ENCODE results near the gene ROR2.
"Not testable (repeated sequence)": the region's sequence is repeated elsewhere in the genome, so short reads cannot be mapped to it uniquely, and the experiment has no call there.

ROR2 gene

DNA sequence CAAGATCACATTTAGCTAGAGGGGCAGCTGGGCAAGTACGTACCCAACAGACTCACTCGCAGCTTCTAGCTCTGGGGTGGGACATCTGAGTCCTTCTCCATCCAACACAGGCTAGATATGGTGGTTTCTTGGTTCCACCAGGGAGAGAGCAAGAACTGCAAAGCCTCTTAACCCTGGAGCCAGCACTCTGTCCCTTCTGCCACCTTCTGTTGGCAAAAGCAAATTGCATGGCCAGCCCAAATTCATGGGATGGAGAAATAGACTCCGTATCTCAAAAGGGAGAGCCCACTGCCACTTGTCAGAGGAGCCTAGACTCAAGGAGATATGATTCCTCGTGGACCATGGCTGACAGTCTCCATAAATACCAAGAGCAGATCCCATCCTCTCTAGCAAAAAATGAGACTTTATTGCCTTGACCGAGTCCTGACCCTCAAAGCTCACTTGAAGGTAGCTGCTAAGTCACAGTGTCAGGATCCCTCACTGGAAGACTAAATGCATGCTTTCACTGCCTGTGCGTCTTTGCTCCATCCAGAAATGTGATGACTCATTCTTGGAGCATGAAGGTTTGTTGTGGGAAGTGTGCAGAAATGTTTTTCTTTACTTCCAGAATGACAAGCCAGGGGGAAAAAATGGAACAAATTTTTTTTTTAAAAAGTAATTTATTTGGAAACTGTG is 28.8 kb upstream of the ROR2 start:
- no peaks in the 10 kb centered on the region for H4K20me1 ChIP-seq (ENCODE audit: low read depth, low read length)
- TF ChIP-seq, protein P1, sequence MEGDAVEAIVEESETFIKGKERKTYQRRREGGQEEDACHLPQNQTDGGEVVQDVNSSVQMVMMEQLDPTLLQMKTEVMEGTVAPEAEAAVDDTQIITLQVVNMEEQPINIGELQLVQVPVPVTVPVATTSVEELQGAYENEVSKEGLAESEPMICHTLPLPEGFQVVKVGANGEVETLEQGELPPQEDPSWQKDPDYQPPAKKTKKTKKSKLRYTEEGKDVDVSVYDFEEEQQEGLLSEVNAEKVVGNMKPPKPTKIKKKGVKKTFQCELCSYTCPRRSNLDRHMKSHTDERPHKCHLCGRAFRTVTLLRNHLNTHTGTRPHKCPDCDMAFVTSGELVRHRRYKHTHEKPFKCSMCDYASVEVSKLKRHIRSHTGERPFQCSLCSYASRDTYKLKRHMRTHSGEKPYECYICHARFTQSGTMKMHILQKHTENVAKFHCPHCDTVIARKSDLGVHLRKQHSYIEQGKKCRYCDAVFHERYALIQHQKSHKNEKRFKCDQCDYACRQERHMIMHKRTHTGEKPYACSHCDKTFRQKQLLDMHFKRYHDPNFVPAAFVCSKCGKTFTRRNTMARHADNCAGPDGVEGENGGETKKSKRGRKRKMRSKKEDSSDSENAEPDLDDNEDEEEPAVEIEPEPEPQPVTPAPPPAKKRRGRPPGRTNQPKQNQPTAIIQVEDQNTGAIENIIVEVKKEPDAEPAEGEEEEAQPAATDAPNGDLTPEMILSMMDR (IDR thresholded peaks at IDR 0.05; ENCODE audit: insufficient read depth, low read length, poor library complexity, severe bottlenecking), result peak; percentile 16
- no peak for TF ChIP-seq EZH2phosphoT487 (conservative IDR thresholded peaks at IDR 0.05; ENCODE audit: low read length)
- H3K36me3 ChIP-seq (ENCODE audit: low read length), result no peaks in the 10 kb centered on the region
- H3K27me3 ChIP-seq (ENCODE audit: low read length), result no peaks in the 10 kb centered on the region
- H3K9me2 ChIP-seq (replicated peaks; ENCODE audit: insufficient read depth, low read length), result no peaks in the 10 kb centered on the region
- H3K27ac ChIP-seq (ENCODE audit: low read depth, low read length), result no peak overlapping the region
- H3F3A ChIP-seq (ENCODE audit: insufficient read depth), result no peaks in the 10 kb centered on the region
- H3K79me2 ChIP-seq (ENCODE audit: insufficient read depth, low read length), result no peaks in the 10 kb centered on the region
- H3K9ac ChIP-seq (ENCODE audit: low read length), result no peak overlapping the region
- H3K9me3 ChIP-seq (ENCODE audit: insufficient read depth, low read length), result no peaks in the 10 kb centered on the region
- no peak overlapping the region for H3K4me2 ChIP-seq (ENCODE audit: low read depth, low read length, poor library complexity, severe bottlenecking)
- no peak overlapping the region for H2AFZ ChIP-seq (ENCODE audit: low read depth, low read length, severe bottlenecking)
- H3K4me3 ChIP-seq (ENCODE audit: insufficient read depth, low read length, poor library complexity, severe bottlenecking), result no peak overlapping the region

DNA sequence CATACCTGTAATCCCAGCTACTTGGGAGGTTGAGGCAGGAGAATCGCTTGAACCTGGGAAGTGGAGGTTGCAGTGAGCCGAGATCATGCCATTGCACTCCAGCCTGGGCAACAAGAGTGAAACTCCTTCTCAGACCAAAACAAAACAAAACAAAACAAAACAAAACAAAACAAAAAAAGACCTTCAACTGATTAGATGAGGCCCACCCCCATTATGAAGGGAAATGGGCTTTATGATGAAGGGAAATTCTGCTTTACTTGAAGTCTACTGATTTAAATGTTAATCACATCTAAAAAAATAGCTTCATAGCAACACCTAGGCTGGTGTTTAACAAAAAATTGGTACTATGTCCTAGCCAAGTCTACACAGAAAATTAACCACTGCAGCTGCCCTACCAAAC is 25.2 kb upstream of the ROR2 start:
- H3K27ac ChIP-seq (ENCODE audit: low read depth, low read length); H3K27me3 ChIP-seq (ENCODE audit: low read length); H3K36me3 ChIP-seq (ENCODE audit: low read length); H3K9ac ChIP-seq (ENCODE audit: low read length); H3K9me2 ChIP-seq (replicated peaks; ENCODE audit: insufficient read depth, low read length); H4K20me1 ChIP-seq (ENCODE audit: low read depth, low read length); H3K4me3 ChIP-seq (ENCODE audit: insufficient read depth, low read length, poor library complexity, severe bottlenecking); H3K9me3 ChIP-seq (ENCODE audit: insufficient read depth, low read length); H3F3A ChIP-seq (ENCODE audit: insufficient read depth); H3K4me2 ChIP-seq (ENCODE audit: low read depth, low read length, poor library complexity, severe bottlenecking); H3K79me2 ChIP-seq (ENCODE audit: insufficient read depth, low read length); H2AFZ ChIP-seq (ENCODE audit: low read depth, low read length, severe bottlenecking): not testable (repeated sequence)

DNA sequence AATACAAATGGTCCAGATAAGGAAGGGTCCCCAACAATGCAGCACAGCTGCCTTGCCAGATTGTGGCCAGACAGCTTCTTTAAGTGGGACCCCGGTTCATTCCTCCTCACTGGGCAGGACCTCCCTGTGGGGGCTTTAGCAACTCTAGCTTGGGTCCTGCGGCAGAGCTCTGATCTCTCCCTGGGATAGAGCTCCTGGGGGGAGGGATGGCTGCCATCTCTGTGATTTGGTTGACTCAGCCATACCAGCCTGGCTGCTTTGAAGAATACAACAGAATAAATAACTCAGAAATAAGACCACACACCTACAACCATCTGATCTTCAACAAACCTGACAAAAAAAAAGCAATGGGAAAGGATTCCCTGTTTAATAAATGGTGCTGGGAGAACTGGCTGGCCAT is 22.7 kb upstream of the ROR2 start:
- Histone ChIP-seq H3K9me3 (ENCODE audit: insufficient read depth, low read length) (no peaks in the 10 kb centered on the region), H3F3A (ENCODE audit: insufficient read depth) (no peaks in the 10 kb centered on the region), H4K20me1 (ENCODE audit: low read depth, low read length) (no peaks in the 10 kb centered on the region), H3K79me2 (ENCODE audit: insufficient read depth, low read length) (no peaks in the 10 kb centered on the region), H3K27ac (ENCODE audit: low read depth, low read length) (no peak overlapping the region), H3K27me3 (ENCODE audit: low read length) (no peaks in the 10 kb centered on the region), H3K9ac (ENCODE audit: low read length) (no peak overlapping the region), H3K4me3 (ENCODE audit: insufficient read depth, low read length, poor library complexity, severe bottlenecking) (no peak overlapping the region), H3K36me3 (ENCODE audit: low read length) (no peaks in the 10 kb centered on the region), H3K4me2 (ENCODE audit: low read depth, low read length, poor library complexity, severe bottlenecking) (no peak overlapping the region), H2AFZ (ENCODE audit: low read depth, low read length, severe bottlenecking) (no peak overlapping the region), H3K9me2 (replicated peaks; ENCODE audit: insufficient read depth, low read length) (no peaks in the 10 kb centered on the region)
- TF ChIP-seq EZH2phosphoT487 (conservative IDR thresholded peaks at IDR 0.05; ENCODE audit: low read length), result no peak
- TF ChIP-seq, protein P1 (IDR thresholded peaks at IDR 0.05; ENCODE audit: insufficient read depth, low read length, poor library complexity, severe bottlenecking), result no peak

DNA sequence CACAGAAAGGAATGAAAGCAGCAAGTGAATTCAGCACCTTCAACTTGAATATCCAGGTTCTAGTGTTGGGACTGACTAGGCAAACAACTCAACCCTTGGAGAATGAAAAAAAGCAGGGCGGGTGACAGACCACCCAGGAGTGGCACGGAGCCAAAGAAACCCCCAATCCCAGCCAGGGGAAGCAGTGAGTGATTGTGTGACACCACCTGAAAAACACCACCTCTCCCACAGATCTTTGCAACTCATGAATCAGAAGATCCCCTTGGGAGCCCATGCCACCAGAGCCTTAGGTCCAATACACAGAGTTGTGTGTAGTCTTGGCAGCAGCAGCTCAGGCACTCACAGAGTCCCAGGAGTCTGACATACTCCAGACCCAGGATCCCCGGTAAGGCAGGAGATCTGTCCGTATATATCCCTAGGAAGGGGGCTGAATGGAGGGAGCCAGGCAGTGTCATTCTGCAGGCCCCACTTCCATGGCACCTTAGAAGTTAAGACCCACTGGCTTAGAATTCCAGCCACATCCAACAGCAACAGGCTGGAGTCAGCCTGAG is 22.1 kb upstream of the ROR2 start:
- no peak overlapping the region for H2AFZ ChIP-seq (ENCODE audit: low read depth, low read length, severe bottlenecking)
- H3K4me2 ChIP-seq (ENCODE audit: low read depth, low read length, poor library complexity, severe bottlenecking), result no peak overlapping the region
- H3F3A ChIP-seq (ENCODE audit: insufficient read depth), result no peaks in the 10 kb centered on the region

More for the DNA sequence above, 22.1 kb upstream of the ROR2 start:
- Histone ChIP-seq H3K79me2 (ENCODE audit: insufficient read depth, low read length) (no peaks in the 10 kb centered on the region), H3K9me3 (ENCODE audit: insufficient read depth, low read length) (no peaks in the 10 kb centered on the region), H3K27ac (ENCODE audit: low read depth, low read length) (no peak overlapping the region), H3K9ac (ENCODE audit: low read length) (no peak overlapping the region), H3K27me3 (ENCODE audit: low read length) (no peaks in the 10 kb centered on the region), H3K36me3 (ENCODE audit: low read length) (no peaks in the 10 kb centered on the region), H3K9me2 (replicated peaks; ENCODE audit: insufficient read depth, low read length) (no peaks in the 10 kb centered on the region), H3K4me3 (ENCODE audit: insufficient read depth, low read length, poor library complexity, severe bottlenecking) (no peak overlapping the region), H4K20me1 (ENCODE audit: low read depth, low read length) (no peaks in the 10 kb centered on the region)
- TF ChIP-seq, protein P1 (IDR thresholded peaks at IDR 0.05; ENCODE audit: insufficient read depth, low read length, poor library complexity, severe bottlenecking), result no peak
- TF ChIP-seq EZH2phosphoT487 (conservative IDR thresholded peaks at IDR 0.05; ENCODE audit: low read length), result no peak
